ENCODE results near the gene NFATC2.

Gene NFATC2

DNA sequence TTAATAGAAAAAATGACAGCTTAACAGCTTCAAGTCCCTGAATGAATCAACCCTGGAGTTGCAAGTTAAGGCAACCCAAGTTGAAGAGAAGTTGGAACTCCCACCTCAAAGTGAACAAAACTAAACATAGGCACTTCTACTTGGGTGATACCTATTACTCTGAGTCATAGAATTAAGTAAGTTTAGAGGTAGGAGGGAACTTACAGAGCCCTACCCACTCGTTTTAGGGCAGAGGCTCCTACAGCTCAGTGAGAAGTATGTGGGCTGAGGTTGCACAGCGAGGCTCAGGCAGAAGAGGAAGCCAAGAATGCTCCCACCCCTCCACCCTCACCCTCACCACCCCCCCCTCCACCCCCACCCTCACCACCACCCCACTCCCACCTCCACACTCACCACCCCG, 42.2 kb downstream of the NFATC2 start:
- POLR2A ChIA-PET, result no interaction called here
- no peak for TF ChIP-seq CTBP1 (IDR thresholded peaks at IDR 0.05; ENCODE audit: borderline replicate concordance)
- no peak for TF ChIP-seq SUZ12 (IDR thresholded peaks at IDR 0.05)
- no peak for TF ChIP-seq FOXM1 (IDR thresholded peaks at IDR 0.05; ENCODE audit: borderline replicate concordance)
- CTCF ChIA-PET, result no interaction called here
- DNase-seq (ENCODE audit: extremely low spot score), result no peak

GRCh38 chr20:51498765-51499540, 43.6 kb downstream of the NFATC2 start:
- TF ChIP-seq SP1 (IDR thresholded peaks at IDR 0.05) (no peak), ZNF384 (IDR thresholded peaks at IDR 0.05) (no peak), L3MBTL2 (conservative IDR thresholded peaks at IDR 0.05) (no peak), FOXA1 (IDR thresholded peaks at IDR 0.05) (no peak), CTBP1 (IDR thresholded peaks at IDR 0.05; ENCODE audit: borderline replicate concordance) (no peak), LEF1 (IDR thresholded peaks at IDR 0.05; ENCODE audit: borderline replicate concordance) (no peak), TARDBP (IDR thresholded peaks at IDR 0.05) (no peak), FOXM1 (IDR thresholded peaks at IDR 0.05; ENCODE audit: borderline replicate concordance) (no peak), ELF4 (IDR thresholded peaks at IDR 0.05) (no peak), FOXK2 (IDR thresholded peaks at IDR 0.05) (no peak), BHLHE40 (IDR thresholded peaks at IDR 0.05; ENCODE audit: borderline replicate concordance) (no peak), SUZ12 (IDR thresholded peaks at IDR 0.05) (no peak), HDGF (IDR thresholded peaks at IDR 0.05; ENCODE audit: borderline replicate concordance) (no peak)
- TF ChIP-seq, protein P1, sequence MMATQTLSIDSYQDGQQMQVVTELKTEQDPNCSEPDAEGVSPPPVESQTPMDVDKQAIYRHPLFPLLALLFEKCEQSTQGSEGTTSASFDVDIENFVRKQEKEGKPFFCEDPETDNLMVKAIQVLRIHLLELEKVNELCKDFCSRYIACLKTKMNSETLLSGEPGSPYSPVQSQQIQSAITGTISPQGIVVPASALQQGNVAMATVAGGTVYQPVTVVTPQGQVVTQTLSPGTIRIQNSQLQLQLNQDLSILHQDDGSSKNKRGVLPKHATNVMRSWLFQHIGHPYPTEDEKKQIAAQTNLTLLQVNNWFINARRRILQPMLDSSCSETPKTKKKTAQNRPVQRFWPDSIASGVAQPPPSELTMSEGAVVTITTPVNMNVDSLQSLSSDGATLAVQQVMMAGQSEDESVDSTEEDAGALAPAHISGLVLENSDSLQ (IDR thresholded peaks at IDR 0.05), result no peak
- ChIA-PET POLR2A (no interaction called here), CTCF (no interaction called here)
- no peak for DNase-seq (ENCODE audit: extremely low spot score)

GRCh38 chr20:51497542-51498467, 44.7 kb downstream of the NFATC2 start:
- ChIA-PET POLR2A (no interaction called here), CTCF (no interaction called here)
- DNase-seq (ENCODE audit: extremely low spot score), result no peak
- TF ChIP-seq ARNT (IDR thresholded peaks at IDR 0.05) (no peak), SUZ12 (IDR thresholded peaks at IDR 0.05) (no peak), CTBP1 (IDR thresholded peaks at IDR 0.05; ENCODE audit: borderline replicate concordance) (no peak), ELF4 (IDR thresholded peaks at IDR 0.05) (no peak), L3MBTL2 (conservative IDR thresholded peaks at IDR 0.05) (no peak)
- TF ChIP-seq, protein P1 (IDR thresholded peaks at IDR 0.05), result no peak

DNA sequence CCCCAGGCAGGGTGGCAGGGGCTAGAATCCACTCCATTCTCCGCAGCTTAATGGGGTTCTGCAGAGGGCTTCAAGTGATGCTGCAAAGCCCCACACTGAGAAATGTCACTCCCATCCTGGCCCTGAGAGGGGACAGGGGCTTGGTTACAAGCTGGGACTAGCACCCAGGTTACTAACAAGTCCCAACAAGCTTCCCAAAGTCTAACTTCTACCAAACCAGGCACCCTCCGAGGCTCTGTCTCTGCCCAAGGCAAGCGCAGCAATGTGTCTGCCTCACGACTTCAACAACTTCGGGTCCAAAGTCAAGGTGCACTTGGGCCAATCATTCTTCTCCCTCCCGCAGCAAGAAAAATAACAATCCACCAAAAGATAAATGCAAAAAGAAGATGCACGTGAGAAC, 45.6 kb downstream of the NFATC2 start:
- CTCF ChIA-PET, result no interaction called here
- TF ChIP-seq FOXK2 (IDR thresholded peaks at IDR 0.05) (no peak), BHLHE40 (IDR thresholded peaks at IDR 0.05; ENCODE audit: borderline replicate concordance) (no peak), CTBP1 (IDR thresholded peaks at IDR 0.05; ENCODE audit: borderline replicate concordance) (no peak), LEF1 (IDR thresholded peaks at IDR 0.05; ENCODE audit: borderline replicate concordance) (no peak), L3MBTL2 (conservative IDR thresholded peaks at IDR 0.05) (no peak), SP1 (IDR thresholded peaks at IDR 0.05) (no peak), HDGF (IDR thresholded peaks at IDR 0.05; ENCODE audit: borderline replicate concordance) (no peak)

DNA sequence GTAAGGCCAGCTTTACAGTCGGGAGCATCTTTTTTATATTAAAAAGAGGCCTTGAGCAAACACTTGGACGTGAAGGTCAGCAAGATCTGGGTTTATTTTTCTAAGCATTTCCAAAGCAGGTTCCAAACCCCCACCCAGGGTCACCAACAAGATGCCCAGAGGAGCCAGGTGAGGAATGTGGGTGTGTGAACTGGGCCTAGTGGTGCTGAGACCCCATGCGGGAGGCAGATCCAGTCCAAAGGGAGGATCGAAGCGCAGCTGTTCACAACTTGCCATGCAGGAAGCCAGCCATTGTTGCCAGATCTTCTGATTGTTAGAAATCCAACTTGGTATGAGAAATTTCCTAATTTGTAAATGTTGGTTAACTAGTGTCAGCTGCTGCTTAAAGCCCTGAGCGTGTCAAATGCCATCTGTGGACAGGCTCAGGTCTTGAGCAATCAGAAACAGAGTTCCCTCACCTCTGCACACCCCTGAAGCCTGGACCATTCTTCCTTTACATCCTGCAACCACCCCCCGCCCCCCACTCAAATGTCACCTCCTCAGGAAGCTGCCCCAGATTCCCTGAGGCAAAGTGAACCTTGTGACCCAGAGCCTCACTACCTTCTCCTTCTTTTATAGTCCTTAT, 46.5 kb downstream of the NFATC2 start:
- CTCF ChIA-PET, result no interaction called here
- POLR2A ChIA-PET, result no interaction called here
- no peak for DNase-seq (ENCODE audit: extremely low spot score)
- TF ChIP-seq FOXM1 (IDR thresholded peaks at IDR 0.05; ENCODE audit: borderline replicate concordance) (no peak), SP1 (IDR thresholded peaks at IDR 0.05) (no peak), CTBP1 (IDR thresholded peaks at IDR 0.05; ENCODE audit: borderline replicate concordance) (no peak), NFRKB (IDR thresholded peaks at IDR 0.05) (no peak), FOXA1 (IDR thresholded peaks at IDR 0.05) (no peak), ELF4 (IDR thresholded peaks at IDR 0.05) (no peak), SUZ12 (IDR thresholded peaks at IDR 0.05) (no peak), HDGF (IDR thresholded peaks at IDR 0.05; ENCODE audit: borderline replicate concordance) (no peak), ZNF384 (IDR thresholded peaks at IDR 0.05) (no peak), L3MBTL2 (conservative IDR thresholded peaks at IDR 0.05) (no peak), TARDBP (IDR thresholded peaks at IDR 0.05) (no peak), BHLHE40 (IDR thresholded peaks at IDR 0.05; ENCODE audit: borderline replicate concordance) (no peak), LEF1 (IDR thresholded peaks at IDR 0.05; ENCODE audit: borderline replicate concordance) (no peak)
- TF ChIP-seq, protein P1 (IDR thresholded peaks at IDR 0.05), result no peak

More for the DNA sequence above, 45.6 kb downstream of the NFATC2 start:
- POLR2A ChIA-PET, result no interaction called here
- no peak for DNase-seq (ENCODE audit: extremely low spot score)

DNA sequence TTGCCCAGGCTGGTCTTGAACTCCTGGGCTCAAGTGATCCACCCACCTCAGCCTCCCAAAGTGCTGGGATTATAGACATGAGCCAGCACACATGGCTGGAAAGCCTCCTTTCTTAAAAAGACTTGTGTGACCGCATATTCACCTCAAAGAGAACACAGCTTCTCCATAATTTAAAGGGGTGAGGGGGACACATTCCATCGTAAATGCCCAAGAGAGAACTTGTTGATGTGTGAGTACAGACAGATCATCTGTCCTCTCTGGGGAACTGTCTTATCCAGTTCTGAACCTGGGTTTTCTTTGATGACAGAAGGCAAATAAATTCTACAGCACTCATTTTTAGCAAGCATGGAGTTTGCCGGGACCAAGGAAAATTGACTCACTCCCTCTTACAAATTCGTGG, 47.2 kb downstream of the NFATC2 start:
- ChIA-PET POLR2A (no interaction called here), CTCF (interaction anchor here (0.8 kb wide), 1 partner anchor 91 kb away, joined by 3 read pairs; no protein-coding TSS in a partner anchor)
- TF ChIP-seq FOXM1 (IDR thresholded peaks at IDR 0.05; ENCODE audit: borderline replicate concordance) (no peak), TARDBP (IDR thresholded peaks at IDR 0.05) (no peak), L3MBTL2 (conservative IDR thresholded peaks at IDR 0.05) (no peak), HDGF (IDR thresholded peaks at IDR 0.05; ENCODE audit: borderline replicate concordance) (no peak), NFRKB (IDR thresholded peaks at IDR 0.05) (no peak), CTBP1 (IDR thresholded peaks at IDR 0.05; ENCODE audit: borderline replicate concordance) (no peak), FOXA1 (IDR thresholded peaks at IDR 0.05) (no peak), BHLHE40 (IDR thresholded peaks at IDR 0.05; ENCODE audit: borderline replicate concordance) (no peak), SUZ12 (IDR thresholded peaks at IDR 0.05) (no peak)
- DNase-seq (ENCODE audit: extremely low spot score), result no peak
